ENCODE results near the gene ERI3.
A peak's percentile ranks its signal among the peaks of the same experiment; 100 is the strongest.

Gene ERI3

DNA sequence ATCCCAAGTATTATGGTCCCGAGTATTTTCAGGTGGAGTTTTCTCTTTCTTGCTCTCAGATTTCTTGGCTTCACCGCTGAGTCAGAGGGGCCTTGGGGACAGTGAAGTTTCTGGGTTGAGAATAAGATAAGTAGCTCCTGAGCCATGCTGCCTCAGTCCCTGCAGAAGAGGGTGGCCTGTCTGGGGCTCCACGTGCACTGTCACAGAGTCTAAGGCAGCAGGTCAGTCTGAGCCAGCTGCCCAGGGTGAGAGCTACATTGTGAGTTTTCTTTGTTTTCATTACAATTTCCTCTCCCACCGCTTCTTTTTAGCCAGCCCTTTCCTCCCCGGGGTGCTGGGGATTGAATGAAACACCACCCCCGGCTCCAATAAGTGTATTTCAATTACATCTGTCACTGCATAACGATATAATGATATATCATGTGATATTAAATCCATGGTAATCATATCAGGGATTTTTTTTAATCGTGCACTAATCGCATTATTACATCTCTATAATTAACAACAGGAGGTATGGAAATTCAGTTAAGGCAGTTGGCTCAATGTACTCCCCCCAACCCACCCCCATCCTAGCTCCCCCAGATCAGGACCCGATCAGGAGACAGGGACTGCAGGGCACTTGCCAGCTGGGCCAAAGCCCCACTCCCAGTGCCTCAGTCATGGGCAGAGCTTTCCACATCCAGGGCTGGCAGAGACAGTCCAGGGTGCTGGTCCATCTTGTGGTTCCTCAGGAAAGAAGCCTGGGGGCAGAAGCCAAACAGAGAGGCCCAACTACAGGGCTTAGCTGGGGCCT lies 98.1 kb downstream of the ERI3 start:
- DNase-seq (ENCODE audit: insufficient read length, low spot score) (no peak), FAIRE-seq (peak; percentile 91)
- TF ChIP-seq, protein P1, sequence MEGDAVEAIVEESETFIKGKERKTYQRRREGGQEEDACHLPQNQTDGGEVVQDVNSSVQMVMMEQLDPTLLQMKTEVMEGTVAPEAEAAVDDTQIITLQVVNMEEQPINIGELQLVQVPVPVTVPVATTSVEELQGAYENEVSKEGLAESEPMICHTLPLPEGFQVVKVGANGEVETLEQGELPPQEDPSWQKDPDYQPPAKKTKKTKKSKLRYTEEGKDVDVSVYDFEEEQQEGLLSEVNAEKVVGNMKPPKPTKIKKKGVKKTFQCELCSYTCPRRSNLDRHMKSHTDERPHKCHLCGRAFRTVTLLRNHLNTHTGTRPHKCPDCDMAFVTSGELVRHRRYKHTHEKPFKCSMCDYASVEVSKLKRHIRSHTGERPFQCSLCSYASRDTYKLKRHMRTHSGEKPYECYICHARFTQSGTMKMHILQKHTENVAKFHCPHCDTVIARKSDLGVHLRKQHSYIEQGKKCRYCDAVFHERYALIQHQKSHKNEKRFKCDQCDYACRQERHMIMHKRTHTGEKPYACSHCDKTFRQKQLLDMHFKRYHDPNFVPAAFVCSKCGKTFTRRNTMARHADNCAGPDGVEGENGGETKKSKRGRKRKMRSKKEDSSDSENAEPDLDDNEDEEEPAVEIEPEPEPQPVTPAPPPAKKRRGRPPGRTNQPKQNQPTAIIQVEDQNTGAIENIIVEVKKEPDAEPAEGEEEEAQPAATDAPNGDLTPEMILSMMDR (IDR thresholded peaks at IDR 0.05; ENCODE audit: insufficient read depth, missing control alignments), result no peak

DNA sequence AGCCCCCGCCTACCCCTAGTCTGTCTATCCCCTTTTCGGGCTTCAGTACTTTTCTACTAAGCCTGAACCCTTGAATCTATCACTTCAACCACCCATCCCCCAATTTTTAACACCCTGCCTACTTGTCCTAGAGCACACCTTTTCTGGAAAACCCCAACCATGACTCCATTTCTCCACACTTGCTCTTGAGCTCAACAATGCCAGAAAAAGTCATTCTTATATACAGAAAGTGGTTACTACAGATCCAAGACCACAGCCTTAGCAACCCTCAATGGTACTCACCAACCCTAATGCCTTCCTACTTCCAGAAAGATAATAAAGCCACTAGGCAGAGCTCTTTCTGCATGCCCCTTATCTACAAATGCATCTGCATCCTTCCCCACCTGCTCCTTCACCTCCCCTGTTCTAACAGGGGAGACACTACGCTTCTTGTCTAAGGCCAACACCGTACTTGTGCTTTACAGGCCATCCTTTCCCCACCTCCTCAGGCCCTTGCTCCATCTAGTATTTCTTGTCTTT lies 100.6 kb downstream of the ERI3 start:
- TF ChIP-seq, protein P1 (IDR thresholded peaks at IDR 0.05; ENCODE audit: insufficient read depth, missing control alignments), result no peak
- DNase-seq (ENCODE audit: insufficient read length, low spot score) (no peak), FAIRE-seq (peak; percentile 25)

DNA sequence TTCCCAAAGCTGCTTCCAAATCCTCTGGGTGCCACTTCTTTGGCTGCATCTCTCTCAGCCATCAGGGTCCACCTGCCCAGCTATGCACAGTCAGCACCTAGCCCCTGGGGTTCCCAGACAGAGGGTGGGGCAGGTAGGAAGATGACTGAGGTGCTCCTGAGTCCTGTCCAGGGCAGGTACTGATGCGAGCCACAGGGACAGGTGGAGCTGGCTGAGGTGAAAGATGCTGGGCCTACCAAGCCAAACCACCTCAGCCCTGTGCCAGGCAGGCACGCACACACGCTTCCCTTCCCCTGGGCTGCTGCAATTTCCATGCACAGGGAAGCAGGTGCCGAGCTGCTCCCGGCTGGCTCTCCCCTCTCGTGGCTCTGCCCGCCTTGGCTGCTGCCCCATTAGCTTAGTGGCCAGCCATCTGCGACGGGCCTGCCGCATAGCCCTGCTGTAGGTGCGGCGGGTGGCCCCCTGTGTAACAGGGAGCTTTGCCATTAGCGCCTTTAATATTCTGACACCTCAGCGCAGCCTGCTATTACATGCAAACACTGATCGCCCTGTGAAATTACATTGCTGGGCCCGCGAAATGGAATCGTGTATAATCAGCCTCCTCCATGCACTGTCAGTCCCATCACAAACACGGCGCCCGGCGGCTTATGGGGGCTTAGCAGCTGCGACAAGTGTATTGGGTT lies 102.9 kb downstream of the ERI3 start:
- DNase-seq (ENCODE audit: insufficient read length, low spot score), result no peak
- TF ChIP-seq, protein P1 (IDR thresholded peaks at IDR 0.05; ENCODE audit: insufficient read depth, missing control alignments), result no peak
- FAIRE-seq, result no peak

DNA sequence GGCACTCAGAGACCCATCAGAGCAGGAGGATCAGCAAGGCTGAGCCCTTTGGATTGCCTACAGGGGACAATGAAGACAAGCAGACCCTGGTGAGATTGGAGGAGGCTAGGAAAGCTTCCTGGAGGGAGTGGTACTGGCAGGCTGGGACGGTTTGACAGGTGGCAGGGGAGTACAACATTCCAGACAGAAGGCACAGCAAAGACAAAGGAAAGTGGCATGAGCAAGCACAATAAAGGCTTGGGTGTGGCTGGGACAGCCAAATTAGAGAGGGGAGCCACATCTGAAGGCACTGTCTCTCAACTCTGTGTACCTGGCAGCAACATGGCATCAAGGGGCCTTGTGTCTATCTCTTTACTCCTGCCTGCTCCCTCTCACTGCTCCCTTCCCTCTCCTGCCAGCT lies 103.6 kb downstream of the ERI3 start:
- FAIRE-seq, result no peak
- TF ChIP-seq, protein P1 (IDR thresholded peaks at IDR 0.05; ENCODE audit: insufficient read depth, missing control alignments), result no peak
- no peak for DNase-seq (ENCODE audit: insufficient read length, low spot score)

DNA sequence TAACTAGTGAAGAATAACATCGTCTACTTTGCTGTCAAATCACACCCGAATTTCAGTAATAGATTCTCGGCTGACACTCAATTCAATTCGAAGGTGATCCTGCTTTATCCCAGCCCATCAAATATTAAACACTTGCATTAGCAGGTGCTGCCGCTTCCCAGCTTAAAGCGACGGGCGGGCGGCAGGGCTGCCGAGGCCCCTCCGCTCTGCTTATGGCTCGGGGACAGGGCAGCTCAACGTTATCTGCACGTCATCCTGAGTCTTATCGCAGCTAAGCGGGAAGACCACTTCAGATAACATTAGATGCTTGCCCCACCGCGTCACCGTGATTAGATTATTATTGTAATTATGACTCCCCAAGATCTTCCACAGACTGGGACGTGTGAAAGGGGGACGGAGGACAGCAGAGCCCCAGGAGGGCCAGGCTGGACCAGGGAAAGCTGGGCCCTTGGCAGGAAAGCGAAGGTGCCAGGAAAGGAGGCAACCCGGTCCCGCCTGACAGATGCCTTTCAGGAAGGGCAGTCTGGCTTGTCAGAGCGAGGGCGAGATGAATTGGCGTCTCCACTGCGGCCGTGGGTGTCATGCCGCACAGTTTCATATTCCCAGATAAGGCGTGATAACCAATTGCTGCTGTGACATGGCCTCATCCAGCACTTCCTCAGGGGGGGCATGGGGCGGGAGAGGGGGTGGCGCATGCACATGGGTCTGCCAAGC lies 104.8 kb downstream of the ERI3 start:
- FAIRE-seq, result peak; percentile 16
- TF ChIP-seq, protein P1 (IDR thresholded peaks at IDR 0.05; ENCODE audit: insufficient read depth, missing control alignments), result no peak
- no peak for DNase-seq (ENCODE audit: insufficient read length, low spot score)

DNA sequence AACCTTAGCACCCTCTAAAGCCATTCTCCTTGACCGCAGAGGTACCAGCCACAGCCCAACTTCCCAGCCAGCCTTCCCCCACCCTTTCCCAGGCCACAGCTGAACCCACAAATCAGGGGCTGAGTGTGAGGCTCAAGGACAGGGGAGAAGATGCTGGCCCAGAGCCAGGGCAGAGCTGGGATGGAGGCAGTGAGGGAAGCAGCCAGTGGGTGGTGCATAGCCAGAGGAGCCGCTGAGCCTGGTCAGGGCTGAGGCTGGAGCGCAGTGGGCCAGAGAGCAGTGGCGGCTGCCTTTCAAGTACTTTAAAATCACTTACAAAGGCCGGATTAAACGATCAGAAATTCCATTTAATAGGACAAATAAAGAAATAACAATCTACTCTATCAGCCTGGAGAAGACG lies 105.5 kb downstream of the ERI3 start:
- FAIRE-seq (no peak), DNase-seq (ENCODE audit: insufficient read length, low spot score) (no peak)
- TF ChIP-seq, protein P1 (IDR thresholded peaks at IDR 0.05; ENCODE audit: insufficient read depth, missing control alignments), result no peak

Data from D721Med (cell line).